GM12878 (cell line): ENCODE measurements around the gene PSMB9. TPM values are rescaled to one million over a fixed set of nuclear protein-coding genes. Genes with fewer than 3 reads are reported as not detected.

Source experiments
- ATF3 ChIP-seq: IDR thresholded peaks from 2 replicates; pipeline ENCODE4 v1.6.1; 2011; ENCODE audit warnings: low read depth, mild to moderate bottlenecking, low read length, moderate library complexity, borderline replicate concordance; ENCODE audit errors: extremely low read depth
- IKZF2 ChIP-seq, 2 experiments: fragments of 450-650 bp; IDR thresholded peaks; 2 replicates each; pipeline ENCODE4 v1.6.1; 2017; ENCODE audit warnings: mild to moderate bottlenecking in 2 of 2, moderate library complexity in 2 of 2
- IRF4 ChIP-seq: IDR thresholded peaks from 2 replicates; pipeline ENCODE4 v1.6.1; 2011; ENCODE audit warnings: low read depth, low read length
- JUND ChIP-seq: IDR thresholded peaks from 2 replicates; pipeline ENCODE4 v1.6.1; 2012; ENCODE audit warnings: low read depth, mild to moderate bottlenecking, low read length, improper control_type of control experiment, moderate library complexity
- MEF2B ChIP-seq: fragments of 450-650 bp; IDR thresholded peaks from 2 replicates; pipeline ENCODE4 v1.6.1; 2018; ENCODE audit warnings: mild to moderate bottlenecking, moderate library complexity; ENCODE audit not compliant: partially characterized antibody, poor library complexity, severe bottlenecking
- MTA2 ChIP-seq: fragments of 450-650 bp; IDR thresholded peaks from 2 replicates; pipeline ENCODE4 v1.6.1; 2016; ENCODE audit warnings: low read depth, mild to moderate bottlenecking, moderate library complexity
- RELA ChIP-seq: fragments of 450-650 bp; IDR thresholded peaks from 2 replicates; pipeline ENCODE4 v1.8.0; 2014; ENCODE audit warnings: borderline replicate concordance; ENCODE audit not compliant: partially characterized antibody
- RELB ChIP-seq: fragments of 450-650 bp; IDR thresholded peaks from 2 replicates; pipeline ENCODE4 v1.6.1; 2017; ENCODE audit warnings: low read depth, mild to moderate bottlenecking, moderate library complexity
- SMARCA5 ChIP-seq: fragments of 450-650 bp; IDR thresholded peaks from 2 replicates; pipeline ENCODE4 v1.6.1; 2017; ENCODE audit warnings: mild to moderate bottlenecking
- SRF ChIP-seq, 2 experiments: IDR thresholded peaks; 2 replicates each; pipeline ENCODE4 v1.6.1; 2011; ENCODE audit warnings: low read depth in 2 of 2, low read length in 2 of 2, mild to moderate bottlenecking in 1 of 2, moderate library complexity in 1 of 2
- ZNF274 ChIP-seq: IDR thresholded peaks from one replicate; pipeline ENCODE4 v1.8.0; 2011; ENCODE audit not compliant: insufficient read length, insufficient read depth
- polyA plus RNA-seq, 11 experiments: library from polyadenylated mRNA; depleted of rRNA in 4 of 11; unstranded in 6 of 11; stranded (reverse) in 5 of 11; fragments of >200 nt; fragmentation: Nextera tagmentation in 4 of 11; fragmentation: Illumina TruSeq in 1 of 11; extraction: Ambion mirVana in 4 of 11; extraction: Trizol in 1 of 11; gene quantifications; 1 replicate in 1 of 11; 2 replicates in 10 of 11; pipeline versions ENCODE4 v1.2.1 to v1.2.3, GENCODE V29; 2011 to 2016; ENCODE audit warnings: inconsistent platforms in 2 of 11, missing spikeins in 2 of 11, low read depth in 1 of 11
- total RNA-seq, 4 experiments: library from RNA; depleted of rRNA in 3 of 4; stranded (reverse); fragments of >200 nt in 3 of 4; fragmentation: Illumina TruSeq in 1 of 4; extraction: Trizol in 1 of 4; gene quantifications; 2 replicates each; pipeline versions ENCODE4 v1.2.1 to v1.2.3, GENCODE V29; 2013 to 2021
- TF ChIP-seq, protein P1 (sequence below): fragments of 150-350 bp; IDR thresholded peaks from 2 replicates; pipeline ENCODE4 v1.6.1; 2016; ENCODE audit warnings: low read depth, low read length
- TF ChIP-seq, protein P2 (sequence below): IDR thresholded peaks from 2 replicates; pipeline ENCODE4 v1.6.1; 2011; ENCODE audit warnings: mild to moderate bottlenecking, low read depth, low read length, moderate library complexity; ENCODE audit not compliant: insufficient replicate concordance
- TF ChIP-seq, protein P3 (sequence below): IDR thresholded peaks from 2 replicates; pipeline ENCODE4 v1.6.1; 2012; ENCODE audit warnings: low read depth, low read length, improper control_type of control experiment
- TF ChIP-seq, protein P4 (sequence below): fragments of 450-650 bp; formaldehyde crosslinking; IDR thresholded peaks from 2 replicates; pipeline ENCODE4 v1.5.0; 2022; ENCODE audit warnings: mild to moderate bottlenecking, missing genetic modification characterization

The PSMB9 gene
- total and polyA plus RNA-seq, 10 of the 15 experiments (the other 5 are each of a cell fraction or from before 2014, with no cell fraction given), result 167 to 517 (median 275) TPM

DNA sequence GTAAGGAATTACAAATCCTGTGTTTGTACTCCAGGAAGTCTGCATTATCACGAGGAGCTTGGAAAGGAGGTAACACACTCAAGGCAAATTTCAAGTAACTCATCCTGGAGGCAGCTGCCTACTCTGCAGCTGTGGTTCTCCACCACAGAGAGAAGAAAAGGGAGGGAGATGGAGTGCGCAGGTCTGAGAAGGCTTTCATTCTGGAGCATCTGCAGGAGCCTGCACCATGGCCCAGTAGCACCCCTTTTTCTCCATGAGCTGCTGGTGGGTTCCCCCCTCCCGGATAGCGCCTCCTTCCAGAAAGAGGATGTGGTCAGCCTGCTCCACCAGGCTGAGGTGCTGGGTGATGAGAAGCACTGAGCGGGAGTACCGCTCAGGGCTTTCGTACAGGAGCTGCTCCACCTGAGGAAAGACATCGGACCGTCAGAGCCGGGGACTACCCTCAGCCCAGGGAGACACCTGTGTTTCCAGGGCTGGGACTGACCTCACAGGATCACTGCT is 8.6 kb upstream of the PSMB9 start (continued):
- TF ChIP-seq SMARCA5 (no peak), ATF3 (no peak), ZNF274 (no peak), RELB (peak; percentile 26; the same call in 1 of the 2 replicates), IKZF2 (IDR thresholded peaks at IDR 0.05) (peak; percentile 54 to 62; a peak in 3 of 4 replicates), SRF (IDR thresholded peaks at IDR 0.05; ENCODE audit: low read depth in 2 of 2, low read length in 2 of 2) (no peak), RELA (no peak), JUND (no peak), IRF4 (no peak), MEF2B (no peak), MTA2 (no peak)
- TF ChIP-seq, protein P1, sequence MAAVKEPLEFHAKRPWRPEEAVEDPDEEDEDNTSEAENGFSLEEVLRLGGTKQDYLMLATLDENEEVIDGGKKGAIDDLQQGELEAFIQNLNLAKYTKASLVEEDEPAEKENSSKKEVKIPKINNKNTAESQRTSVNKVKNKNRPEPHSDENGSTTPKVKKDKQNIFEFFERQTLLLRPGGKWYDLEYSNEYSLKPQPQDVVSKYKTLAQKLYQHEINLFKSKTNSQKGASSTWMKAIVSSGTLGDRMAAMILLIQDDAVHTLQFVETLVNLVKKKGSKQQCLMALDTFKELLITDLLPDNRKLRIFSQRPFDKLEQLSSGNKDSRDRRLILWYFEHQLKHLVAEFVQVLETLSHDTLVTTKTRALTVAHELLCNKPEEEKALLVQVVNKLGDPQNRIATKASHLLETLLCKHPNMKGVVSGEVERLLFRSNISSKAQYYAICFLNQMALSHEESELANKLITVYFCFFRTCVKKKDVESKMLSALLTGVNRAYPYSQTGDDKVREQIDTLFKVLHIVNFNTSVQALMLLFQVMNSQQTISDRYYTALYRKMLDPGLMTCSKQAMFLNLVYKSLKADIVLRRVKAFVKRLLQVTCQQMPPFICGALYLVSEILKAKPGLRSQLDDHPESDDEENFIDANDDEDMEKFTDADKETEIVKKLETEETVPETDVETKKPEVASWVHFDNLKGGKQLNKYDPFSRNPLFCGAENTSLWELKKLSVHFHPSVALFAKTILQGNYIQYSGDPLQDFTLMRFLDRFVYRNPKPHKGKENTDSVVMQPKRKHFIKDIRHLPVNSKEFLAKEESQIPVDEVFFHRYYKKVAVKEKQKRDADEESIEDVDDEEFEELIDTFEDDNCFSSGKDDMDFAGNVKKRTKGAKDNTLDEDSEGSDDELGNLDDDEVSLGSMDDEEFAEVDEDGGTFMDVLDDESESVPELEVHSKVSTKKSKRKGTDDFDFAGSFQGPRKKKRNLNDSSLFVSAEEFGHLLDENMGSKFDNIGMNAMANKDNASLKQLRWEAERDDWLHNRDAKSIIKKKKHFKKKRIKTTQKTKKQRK, result no peak
- TF ChIP-seq, protein P2, sequence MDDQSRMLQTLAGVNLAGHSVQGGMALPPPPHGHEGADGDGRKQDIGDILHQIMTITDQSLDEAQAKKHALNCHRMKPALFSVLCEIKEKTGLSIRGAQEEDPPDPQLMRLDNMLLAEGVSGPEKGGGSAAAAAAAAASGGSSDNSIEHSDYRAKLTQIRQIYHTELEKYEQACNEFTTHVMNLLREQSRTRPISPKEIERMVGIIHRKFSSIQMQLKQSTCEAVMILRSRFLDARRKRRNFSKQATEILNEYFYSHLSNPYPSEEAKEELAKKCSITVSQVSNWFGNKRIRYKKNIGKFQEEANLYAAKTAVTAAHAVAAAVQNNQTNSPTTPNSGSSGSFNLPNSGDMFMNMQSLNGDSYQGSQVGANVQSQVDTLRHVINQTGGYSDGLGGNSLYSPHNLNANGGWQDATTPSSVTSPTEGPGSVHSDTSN, result no peak
- TF ChIP-seq, protein P3, sequence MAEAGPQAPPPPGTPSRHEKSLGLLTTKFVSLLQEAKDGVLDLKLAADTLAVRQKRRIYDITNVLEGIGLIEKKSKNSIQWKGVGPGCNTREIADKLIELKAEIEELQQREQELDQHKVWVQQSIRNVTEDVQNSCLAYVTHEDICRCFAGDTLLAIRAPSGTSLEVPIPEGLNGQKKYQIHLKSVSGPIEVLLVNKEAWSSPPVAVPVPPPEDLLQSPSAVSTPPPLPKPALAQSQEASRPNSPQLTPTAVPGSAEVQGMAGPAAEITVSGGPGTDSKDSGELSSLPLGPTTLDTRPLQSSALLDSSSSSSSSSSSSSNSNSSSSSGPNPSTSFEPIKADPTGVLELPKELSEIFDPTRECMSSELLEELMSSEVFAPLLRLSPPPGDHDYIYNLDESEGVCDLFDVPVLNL, result no peak
- TF ChIP-seq, protein P4, sequence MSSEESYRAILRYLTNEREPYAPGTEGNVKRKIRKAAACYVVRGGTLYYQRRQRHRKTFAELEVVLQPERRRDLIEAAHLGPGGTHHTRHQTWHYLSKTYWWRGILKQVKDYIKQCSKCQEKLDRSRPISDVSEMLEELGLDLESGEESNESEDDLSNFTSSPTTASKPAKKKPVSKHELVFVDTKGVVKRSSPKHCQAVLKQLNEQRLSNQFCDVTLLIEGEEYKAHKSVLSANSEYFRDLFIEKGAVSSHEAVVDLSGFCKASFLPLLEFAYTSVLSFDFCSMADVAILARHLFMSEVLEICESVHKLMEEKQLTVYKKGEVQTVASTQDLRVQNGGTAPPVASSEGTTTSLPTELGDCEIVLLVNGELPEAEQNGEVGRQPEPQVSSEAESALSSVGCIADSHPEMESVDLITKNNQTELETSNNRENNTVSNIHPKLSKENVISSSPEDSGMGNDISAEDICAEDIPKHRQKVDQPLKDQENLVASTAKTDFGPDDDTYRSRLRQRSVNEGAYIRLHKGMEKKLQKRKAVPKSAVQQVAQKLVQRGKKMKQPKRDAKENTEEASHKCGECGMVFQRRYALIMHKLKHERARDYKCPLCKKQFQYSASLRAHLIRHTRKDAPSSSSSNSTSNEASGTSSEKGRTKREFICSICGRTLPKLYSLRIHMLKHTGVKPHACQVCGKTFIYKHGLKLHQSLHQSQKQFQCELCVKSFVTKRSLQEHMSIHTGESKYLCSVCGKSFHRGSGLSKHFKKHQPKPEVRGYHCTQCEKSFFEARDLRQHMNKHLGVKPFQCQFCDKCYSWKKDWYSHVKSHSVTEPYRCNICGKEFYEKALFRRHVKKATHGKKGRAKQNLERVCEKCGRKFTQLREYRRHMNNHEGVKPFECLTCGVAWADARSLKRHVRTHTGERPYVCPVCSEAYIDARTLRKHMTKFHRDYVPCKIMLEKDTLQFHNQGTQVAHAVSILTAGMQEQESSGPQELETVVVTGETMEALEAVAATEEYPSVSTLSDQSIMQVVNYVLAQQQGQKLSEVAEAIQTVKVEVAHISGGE (CRISPR knock-in tag), result no peak
